K562 (cell line): Measurements from ENCODE around the gene FDX2. TPM values are rescaled to one million over a fixed set of nuclear protein-coding genes. Genes with fewer than 3 reads are reported as not detected.

Source experiments
- CBX5 ChIP-seq: IDR thresholded peaks from 2 replicates; pipeline ENCODE4 v1.6.1; 2014; ENCODE audit warnings: low read depth, borderline replicate concordance
- CREB1 ChIP-seq, 2 experiments: sonication (generic) in 1 of 2; formaldehyde crosslinking in 1 of 2; IDR thresholded peaks; 2 replicates each; pipeline versions ENCODE4 v1.6.1 to v1.8.0; 2012 to 2022; ENCODE audit warnings: inconsistent platforms in 1 of 2, mild to moderate bottlenecking in 1 of 2, missing genetic modification reagents in 1 of 2, moderate library complexity in 1 of 2
- KDM1A ChIP-seq, 2 experiments: fragments of 450-650 bp; IDR thresholded peaks; 2 replicates each; pipeline ENCODE4 v1.6.1; 2016; ENCODE audit warnings: mild to moderate bottlenecking in 2 of 2
- MAFG ChIP-seq: fragments of 450-650 bp; conservative IDR thresholded peaks from 2 replicates; pipeline ENCODE4 v1.6.1; 2016; ENCODE audit warnings: missing genetic modification characterization, missing compliant biosample characterization
- MED1 ChIP-seq: sonication (generic); formaldehyde crosslinking; IDR thresholded peaks from 2 replicates; pipeline ENCODE4 v1.8.1; 2023; ENCODE audit warnings: missing genetic modification reagents, borderline replicate concordance
- NCOA2 ChIP-seq, 2 experiments: fragments of 450-650 bp; IDR thresholded peaks; 2 replicates each; pipeline ENCODE4 v1.6.1; 2018; ENCODE audit warnings: mild to moderate bottlenecking in 2 of 2, moderate library complexity in 1 of 2; ENCODE audit not compliant: partially characterized antibody in 2 of 2
- PCBP2 ChIP-seq: fragments of 200-400 bp; formaldehyde crosslinking; IDR thresholded peaks from 2 replicates; pipeline ENCODE4 v1.6.1; 2018; ENCODE audit warnings: low read length, low read depth, mild to moderate bottlenecking, moderate library complexity; ENCODE audit not compliant: poor library complexity, severe bottlenecking
- POLR2H ChIP-seq: IDR thresholded peaks from 2 replicates; pipeline ENCODE4 v1.6.1; 2016; ENCODE audit warnings: missing genetic modification characterization, low read depth, mild to moderate bottlenecking, control low read depth, missing compliant biosample characterization, moderate library complexity
- RBM39 ChIP-seq: fragments of 200-400 bp; formaldehyde crosslinking; optimal IDR thresholded peaks from 2 replicates; pipeline ENCODE3; 2018; ENCODE audit warnings: low read depth, low read length
- SIN3A ChIP-seq, 2 experiments: fragments of 150-350 bp in 1 of 2; IDR thresholded peaks; 2 replicates each; pipeline ENCODE4 v1.6.1; 2011 to 2016; ENCODE audit warnings: borderline replicate concordance in 2 of 2, low read depth in 2 of 2, low read length in 2 of 2, mild to moderate bottlenecking in 2 of 2, moderate library complexity in 2 of 2; ENCODE audit not compliant: control insufficient read depth in 1 of 2
- U2AF1 ChIP-seq: fragments of 200-400 bp; formaldehyde crosslinking; optimal IDR thresholded peaks from 2 replicates; pipeline ENCODE3; 2017; ENCODE audit warnings: mild to moderate bottlenecking, low read depth, low read length, moderate library complexity
- ZFP1 ChIP-seq: fragments of 450-650 bp; formaldehyde crosslinking; IDR thresholded peaks from 2 replicates; pipeline ENCODE4 v1.4.0; 2020; ENCODE audit warnings: mild to moderate bottlenecking, mixed read lengths
- ZNF239 ChIP-seq: fragments of 250-450 bp; sonication (Bioruptor Pico); IDR thresholded peaks from 2 replicates; pipeline ENCODE4 v1.4.0; 2020; ENCODE audit warnings: mild to moderate bottlenecking
- polyA plus RNA-seq, 8 experiments: library from polyadenylated mRNA; depleted of rRNA in 4 of 8; stranded (reverse) in 5 of 8; unstranded in 3 of 8; fragments of >200 nt; fragmentation: Nextera tagmentation in 2 of 8; fragmentation: Illumina TruSeq in 1 of 8; extraction: Ambion mirVana in 2 of 8; extraction: Trizol in 1 of 8; gene quantifications; 2 replicates each; pipeline versions ENCODE4 v1.2.1 to v1.2.3, GENCODE V29; 2011 to 2014; ENCODE audit warnings: inconsistent platforms in 1 of 8, missing spikeins in 1 of 8
- total RNA-seq, 7 experiments: library from RNA; depleted of rRNA in 6 of 7; stranded (reverse); fragments of >200 nt in 6 of 7; fragmentation: Illumina TruSeq in 2 of 7; extraction: Trizol in 2 of 7; gene quantifications; 2 replicates each; pipeline versions ENCODE4 v1.2.1 to v1.2.3, GENCODE V29; 2011 to 2021; ENCODE audit warnings: low replicate concordance in 1 of 7
- TF ChIP-seq, protein P1 (sequence below): fragments of 250-450 bp; sonication (Bioruptor Pico); IDR thresholded peaks from 2 replicates; pipeline ENCODE4 v1.9.0; 2021; ENCODE audit warnings: mild to moderate bottlenecking, inconsistent platforms
- TF ChIP-seq, protein P2 (sequence below): sonication (generic); formaldehyde crosslinking; IDR thresholded peaks from 2 replicates; pipeline ENCODE4 v1.8.1; 2022; ENCODE audit warnings: missing genetic modification reagents
- TF ChIP-seq, protein P3 (sequence below): fragments of 250-450 bp; sonication (Bioruptor Pico); IDR thresholded peaks from 2 replicates; pipeline ENCODE4 v1.4.0; 2020
- TF ChIP-seq, protein P4 (sequence below): IDR thresholded peaks from 3 replicates; pipeline ENCODE4 v1.6.1; 2011; ENCODE audit warnings: borderline replicate concordance, mild to moderate bottlenecking, moderate library complexity; ENCODE audit not compliant: insufficient read length; ENCODE audit errors: extremely low read depth

The FDX2 gene
- total and polyA plus RNA-seq, 9 of the 15 experiments (the other 6 are each of a cell fraction or from before 2014, with no cell fraction given), result 2.5 to 49.8 (median 29.7) TPM

- TF ChIP-seq, protein P1, sequence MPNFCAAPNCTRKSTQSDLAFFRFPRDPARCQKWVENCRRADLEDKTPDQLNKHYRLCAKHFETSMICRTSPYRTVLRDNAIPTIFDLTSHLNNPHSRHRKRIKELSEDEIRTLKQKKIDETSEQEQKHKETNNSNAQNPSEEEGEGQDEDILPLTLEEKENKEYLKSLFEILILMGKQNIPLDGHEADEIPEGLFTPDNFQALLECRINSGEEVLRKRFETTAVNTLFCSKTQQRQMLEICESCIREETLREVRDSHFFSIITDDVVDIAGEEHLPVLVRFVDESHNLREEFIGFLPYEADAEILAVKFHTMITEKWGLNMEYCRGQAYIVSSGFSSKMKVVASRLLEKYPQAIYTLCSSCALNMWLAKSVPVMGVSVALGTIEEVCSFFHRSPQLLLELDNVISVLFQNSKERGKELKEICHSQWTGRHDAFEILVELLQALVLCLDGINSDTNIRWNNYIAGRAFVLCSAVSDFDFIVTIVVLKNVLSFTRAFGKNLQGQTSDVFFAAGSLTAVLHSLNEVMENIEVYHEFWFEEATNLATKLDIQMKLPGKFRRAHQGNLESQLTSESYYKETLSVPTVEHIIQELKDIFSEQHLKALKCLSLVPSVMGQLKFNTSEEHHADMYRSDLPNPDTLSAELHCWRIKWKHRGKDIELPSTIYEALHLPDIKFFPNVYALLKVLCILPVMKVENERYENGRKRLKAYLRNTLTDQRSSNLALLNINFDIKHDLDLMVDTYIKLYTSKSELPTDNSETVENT (CRISPR knock-in tag), result no peak
- no peak for TF ChIP-seq MED1 (CRISPR knock-in tag)
- TF ChIP-seq, protein P2, sequence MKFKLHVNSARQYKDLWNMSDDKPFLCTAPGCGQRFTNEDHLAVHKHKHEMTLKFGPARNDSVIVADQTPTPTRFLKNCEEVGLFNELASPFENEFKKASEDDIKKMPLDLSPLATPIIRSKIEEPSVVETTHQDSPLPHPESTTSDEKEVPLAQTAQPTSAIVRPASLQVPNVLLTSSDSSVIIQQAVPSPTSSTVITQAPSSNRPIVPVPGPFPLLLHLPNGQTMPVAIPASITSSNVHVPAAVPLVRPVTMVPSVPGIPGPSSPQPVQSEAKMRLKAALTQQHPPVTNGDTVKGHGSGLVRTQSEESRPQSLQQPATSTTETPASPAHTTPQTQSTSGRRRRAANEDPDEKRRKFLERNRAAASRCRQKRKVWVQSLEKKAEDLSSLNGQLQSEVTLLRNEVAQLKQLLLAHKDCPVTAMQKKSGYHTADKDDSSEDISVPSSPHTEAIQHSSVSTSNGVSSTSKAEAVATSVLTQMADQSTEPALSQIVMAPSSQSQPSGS (CRISPR knock-in tag), result no peak
- no peak for TF ChIP-seq POLR2H (tag)
- TF ChIP-seq, protein P3, sequence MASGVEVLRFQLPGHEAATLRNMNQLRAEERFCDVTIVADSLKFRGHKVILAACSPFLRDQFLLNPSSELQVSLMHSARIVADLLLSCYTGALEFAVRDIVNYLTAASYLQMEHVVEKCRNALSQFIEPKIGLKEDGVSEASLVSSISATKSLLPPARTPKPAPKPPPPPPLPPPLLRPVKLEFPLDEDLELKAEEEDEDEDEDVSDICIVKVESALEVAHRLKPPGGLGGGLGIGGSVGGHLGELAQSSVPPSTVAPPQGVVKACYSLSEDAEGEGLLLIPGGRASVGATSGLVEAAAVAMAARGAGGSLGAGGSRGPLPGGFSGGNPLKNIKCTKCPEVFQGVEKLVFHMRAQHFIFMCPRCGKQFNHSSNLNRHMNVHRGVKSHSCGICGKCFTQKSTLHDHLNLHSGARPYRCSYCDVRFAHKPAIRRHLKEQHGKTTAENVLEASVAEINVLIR (CRISPR knock-in tag), result no peak
- no peak for TF ChIP-seq ZNF239 (CRISPR knock-in tag)
- TF ChIP-seq KDM1A (IDR thresholded peaks at IDR 0.05), result peak in 1 of 2 experiments; percentile 57; a peak in 1 of 4 replicates
- no peak for TF ChIP-seq PCBP2
- no peak for TF ChIP-seq CBX5
- TF ChIP-seq RBM39, result no peak
- TF ChIP-seq CREB1 (IDR thresholded peaks at IDR 0.05), result no peak
- TF ChIP-seq CREB1 (CRISPR knock-in tag; IDR thresholded peaks at IDR 0.05), result peak; percentile 38; the same call in 1 of the 2 replicates
- no peak for TF ChIP-seq MAFG
- TF ChIP-seq, protein P4, sequence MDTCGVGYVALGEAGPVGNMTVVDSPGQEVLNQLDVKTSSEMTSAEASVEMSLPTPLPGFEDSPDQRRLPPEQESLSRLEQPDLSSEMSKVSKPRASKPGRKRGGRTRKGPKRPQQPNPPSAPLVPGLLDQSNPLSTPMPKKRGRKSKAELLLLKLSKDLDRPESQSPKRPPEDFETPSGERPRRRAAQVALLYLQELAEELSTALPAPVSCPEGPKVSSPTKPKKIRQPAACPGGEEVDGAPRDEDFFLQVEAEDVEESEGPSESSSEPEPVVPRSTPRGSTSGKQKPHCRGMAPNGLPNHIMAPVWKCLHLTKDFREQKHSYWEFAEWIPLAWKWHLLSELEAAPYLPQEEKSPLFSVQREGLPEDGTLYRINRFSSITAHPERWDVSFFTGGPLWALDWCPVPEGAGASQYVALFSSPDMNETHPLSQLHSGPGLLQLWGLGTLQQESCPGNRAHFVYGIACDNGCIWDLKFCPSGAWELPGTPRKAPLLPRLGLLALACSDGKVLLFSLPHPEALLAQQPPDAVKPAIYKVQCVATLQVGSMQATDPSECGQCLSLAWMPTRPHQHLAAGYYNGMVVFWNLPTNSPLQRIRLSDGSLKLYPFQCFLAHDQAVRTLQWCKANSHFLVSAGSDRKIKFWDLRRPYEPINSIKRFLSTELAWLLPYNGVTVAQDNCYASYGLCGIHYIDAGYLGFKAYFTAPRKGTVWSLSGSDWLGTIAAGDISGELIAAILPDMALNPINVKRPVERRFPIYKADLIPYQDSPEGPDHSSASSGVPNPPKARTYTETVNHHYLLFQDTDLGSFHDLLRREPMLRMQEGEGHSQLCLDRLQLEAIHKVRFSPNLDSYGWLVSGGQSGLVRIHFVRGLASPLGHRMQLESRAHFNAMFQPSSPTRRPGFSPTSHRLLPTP, result no peak
- no peak for TF ChIP-seq ZFP1 (CRISPR knock-in tag)
- TF ChIP-seq U2AF1, result no peak
- no peak for TF ChIP-seq SIN3A (IDR thresholded peaks at IDR 0.05; ENCODE audit: borderline replicate concordance in 2 of 2, control insufficient read depth in 1 of 2, low read depth in 2 of 2, low read length in 2 of 2)
- no peak for TF ChIP-seq NCOA2 (IDR thresholded peaks at IDR 0.05; ENCODE audit: partially characterized antibody in 2 of 2)
Observed at GRCh38 chr19:10269333-10270179, 46.3 kb downstream of the FDX2 start (continued).
